AG04450 (cell line): ENCODE measurements around the gene CCDC28B. TPM values are rescaled to one million over a fixed set of nuclear protein-coding genes. Genes with fewer than 3 reads are reported as not detected.

Experiments
- CTCF ChIA-PET: fragments of 300-600, 350-600 bp; formaldehyde crosslinking; extraction: SDS; loops from one replicate; lab custom pipeline; 2022; ENCODE audit warnings: antibody characterized with exemption, inconsistent platforms; lab: Charles Lee
- POLR2A ChIA-PET: fragments of 350-600 bp; formaldehyde crosslinking; extraction: SDS; loops from one replicate; lab custom pipeline; 2021; ENCODE audit warnings: antibody characterized with exemption, inconsistent platforms; lab: Yijun Ruan, JAX
- DNase-seq: peaks from one replicate; pipeline ENCODE4 v3.0.0-alpha.2; 2011; ENCODE audit warnings: low read depth, low spot score
- H3K27ac ChIP-seq: one replicate; pipeline ENCODE4 v1.5.1; 2012; ENCODE audit warnings: low read depth, low read length, control low read depth
- H3K27me3 ChIP-seq: one replicate; pipeline ENCODE4 v1.6.0; 2012; ENCODE audit warnings: low read length; ENCODE audit not compliant: control insufficient read depth, insufficient read depth
- H3K4me3 ChIP-seq: 2 replicates; pipeline ENCODE4 v1.5.1; 2011; ENCODE audit warnings: mild to moderate bottlenecking, low read depth, low read length, control low read depth
- H3K9me3 ChIP-seq: 2 replicates; pipeline ENCODE4 v1.5.1; 2012; ENCODE audit warnings: low read length; ENCODE audit not compliant: control insufficient read depth, insufficient read depth
- CTCF ChIP-seq: IDR thresholded peaks from 2 replicates; pipeline ENCODE4 v1.5.1; 2011; ENCODE audit warnings: low read depth, low read length, control low read depth, inconsistent platforms
- polyA plus RNA-seq: library from polyadenylated mRNA; depleted of rRNA; stranded (reverse); fragments of >200 nt; gene quantifications from 2 replicates; pipeline ENCODE4 v1.2.3, GENCODE V29; 2011

The CCDC28B gene
- polyA plus RNA-seq, 1 experiment, result 17.6 TPM

GRCh38 chr1:32199043-32199716 is 1.2 kb upstream of the CCDC28B start:
- POLR2A ChIA-PET, result interaction anchor here (0.7 to 2.5 kb wide), 2 partner anchors 33 to 137 kb away, joined by 3 to 17 read pairs; partner anchors contain the start of gene MARCKSL1
- DNase-seq, result no peak
- H3K27ac ChIP-seq, result peak overlapping the region; percentile 96

GRCh38 chr1:32199717-32200072 is 700 bp upstream of the CCDC28B start:
- CTCF ChIA-PET, result interaction anchor here (1.9 to 3.1 kb wide), 2 partner anchors 14 to 16 kb away, joined by 4 to 16 read pairs; no protein-coding TSS in a partner anchor

More at GRCh38 chr1:32199043-32199716, 1.2 kb upstream of the CCDC28B start:
- H3K27me3 ChIP-seq, result no peaks in the 10 kb centered on the region
- H3K9me3 ChIP-seq, result no peaks in the 10 kb centered on the region
- H3K4me3 ChIP-seq, result peak overlapping the region; percentile 79
- CTCF ChIA-PET, result interaction anchor here (0.7 to 1.9 kb wide), 2 partner anchors 12 to 14 kb away, joined by 4 read pairs; no protein-coding TSS in a partner anchor
- TF ChIP-seq CTCF, result no peak

GRCh38 chr1:32201011-32201855 is 838 bp downstream of the CCDC28B start:
- Histone ChIP-seq H3K27ac (peak overlapping the region; percentile 96), H3K27me3 (no peaks in the 10 kb centered on the region), H3K4me3 (peak overlapping the region; percentile 79), H3K9me3 (no peaks in the 10 kb centered on the region; the same call in 1 of the 2 replicates)
- ChIA-PET CTCF (interaction anchor here (1.9 to 3.1 kb wide), 2 partner anchors 15 to 16 kb away, joined by 4 to 16 read pairs; no protein-coding TSS in a partner anchor), POLR2A (interaction anchor here (0.5 to 2.5 kb wide), 7 partner anchors 9 to 143 kb away, joined by 3 to 17 read pairs (median 5); partner anchors contain the start of genes KPNA6, MARCKSL1, TMEM39B and TXLNA)
- TF ChIP-seq CTCF, result no peak
- no peak for DNase-seq

More at GRCh38 chr1:32199717-32200072, 700 bp upstream of the CCDC28B start:
- DNase-seq, result no peak
- Histone ChIP-seq H3K4me3 (peak overlapping the region; percentile 79), H3K27me3 (no peaks in the 10 kb centered on the region), H3K9me3 (no peaks in the 10 kb centered on the region), H3K27ac (peak overlapping the region; percentile 96)
- TF ChIP-seq CTCF, result no peak
- POLR2A ChIA-PET, result interaction anchor here (0.6 to 2.5 kb wide), 4 partner anchors 20 to 136 kb away, joined by 3 to 17 read pairs (median 10); partner anchors contain the start of genes MARCKSL1, TMEM39B and TXLNA

- no peaks in the 10 kb centered on the region; the same call in 1 of the 2 replicates for H3K9me3 ChIP-seq
- no peaks in the 10 kb centered on the region for H3K27me3 ChIP-seq
- H3K4me3 ChIP-seq, result peak overlapping the region; percentile 80
- no peak for DNase-seq
- H3K27ac ChIP-seq, result peak overlapping the region; percentile 39
- ChIA-PET POLR2A (interaction anchor here (0.6 to 1.9 kb wide), 7 partner anchors 25 to 189 kb away, joined by 3 to 13 read pairs (median 6); partner anchors contain the start of genes BSDC1, KPNA6, MARCKSL1 and TXLNA), CTCF (interaction anchor here (3.0 kb wide), 1 partner anchor 11 kb away, joined by 18 read pairs; no protein-coding TSS in a partner anchor)
- no peak for TF ChIP-seq CTCF
Observed at GRCh38 chr1:32204943-32205361, 4.6 kb downstream of the CCDC28B start.
